Kidney (tissue), 14 donors: Measurements from ENCODE around the gene EN2. TPM values are rescaled to one million over a fixed set of nuclear protein-coding genes. Genes with fewer than 3 reads are reported as not detected.

Source experiments
- DNase-seq, 5 donors: peaks; one replicate each; pipeline ENCODE4 v3.0.0-alpha.2; 2013 to 2020
- FAIRE-seq: peaks from 2 replicates; lab custom pipeline; 2012; peaks lifted over from hg19 to GRCh38; lab: Jason Lieb, UNC
- H3K27ac ChIP-seq, 2 donors: one replicate each; pipeline ENCODE4 v1.7.0; 2013; ENCODE audit warnings: low read depth in 2 of 2, low read length in 2 of 2, inconsistent platforms in 1 of 2
- H3K27me3 ChIP-seq: one replicate; pipeline ENCODE4 v1.7.1; 2013; ENCODE audit warnings: low read length, inconsistent platforms; ENCODE audit not compliant: control insufficient read depth, insufficient read depth
- H3K36me3 ChIP-seq, 3 donors: one replicate each; pipeline versions ENCODE4 v1.7.0 to v1.7.1; 2013; ENCODE audit warnings: low read length in 3 of 3, control low read depth in 1 of 3, inconsistent platforms in 1 of 3; ENCODE audit not compliant: insufficient read depth in 3 of 3, control insufficient read depth in 2 of 3
- H3K4me1 ChIP-seq, 3 donors: one replicate each; pipeline versions ENCODE4 v1.7.0 to v1.7.1; 2013; ENCODE audit warnings: low read length in 3 of 3, inconsistent platforms in 1 of 3, low read depth in 1 of 3; ENCODE audit not compliant: control insufficient read depth in 2 of 3, insufficient read depth in 2 of 3
- H3K4me3 ChIP-seq, 3 donors: one replicate each; pipeline versions ENCODE4 v1.7.0 to v1.8.1; 2013; ENCODE audit warnings: low read length in 3 of 3, control low read depth in 1 of 3, inconsistent platforms in 1 of 3
- H3K9ac ChIP-seq, 3 donors: one replicate each; pipeline versions ENCODE4 v1.7.0 to v1.7.1; 2013; ENCODE audit warnings: low read length in 3 of 3, control low read depth in 1 of 3, inconsistent platforms in 1 of 3
- H3K9me3 ChIP-seq, 3 donors: one replicate each; pipeline versions ENCODE4 v1.7.0 to v1.7.1; 2013; ENCODE audit warnings: low read length in 3 of 3, control low read depth in 1 of 3, inconsistent platforms in 1 of 3; ENCODE audit not compliant: control insufficient read depth in 2 of 3, insufficient read depth in 1 of 3
- intact Hi-C: fragments of 100-400 bp; cut with DNase I; formaldehyde crosslinking; loops from one replicate; pipeline ENCODE4 v1.11.1; 2022
- polyA plus RNA-seq: library from polyadenylated mRNA; stranded (reverse); fragments of 350-450 nt; fragmentation: Illumina TruSeq; extraction: RNeasy Lipid Tissue Mini Kit (QIAGEN cat#74804); gene quantifications from one replicate; pipeline ENCODE4 v1.2.3, GENCODE V29; 2014; ENCODE audit warnings: low read depth, low replicate concordance; ENCODE audit not compliant: insufficient read depth
- total RNA-seq: library from RNA; stranded (reverse); fragmentation: NEBNext Ultra II Directional; extraction: Animal tissue kit (Norgen Biotek cat#: 25700); gene quantifications from one replicate; pipeline ENCODE4 v1.2.1, GENCODE V29; 2021
- TF ChIP-seq, protein P1 (sequence below): IDR thresholded peaks from 3 replicates; pipeline ENCODE4 v1.5.1; 2012; ENCODE audit warnings: mild to moderate bottlenecking, moderate library complexity, borderline replicate concordance; ENCODE audit not compliant: insufficient read depth; ENCODE audit errors: extremely low read depth
- donor health status: control.
- donor health status: control.
- donor health status: control.
- donor health status: control.
- donor health status: control.
- donor health status: DM: yes; HTN: yes; CAD: no.
- donor health status: Normal renal cell carcinoma (clear cell type).

EN2 gene
- total and polyA plus RNA-seq, 2 donors from 2014 or later, result 0.13 TPM; not detected in 1

DNA sequence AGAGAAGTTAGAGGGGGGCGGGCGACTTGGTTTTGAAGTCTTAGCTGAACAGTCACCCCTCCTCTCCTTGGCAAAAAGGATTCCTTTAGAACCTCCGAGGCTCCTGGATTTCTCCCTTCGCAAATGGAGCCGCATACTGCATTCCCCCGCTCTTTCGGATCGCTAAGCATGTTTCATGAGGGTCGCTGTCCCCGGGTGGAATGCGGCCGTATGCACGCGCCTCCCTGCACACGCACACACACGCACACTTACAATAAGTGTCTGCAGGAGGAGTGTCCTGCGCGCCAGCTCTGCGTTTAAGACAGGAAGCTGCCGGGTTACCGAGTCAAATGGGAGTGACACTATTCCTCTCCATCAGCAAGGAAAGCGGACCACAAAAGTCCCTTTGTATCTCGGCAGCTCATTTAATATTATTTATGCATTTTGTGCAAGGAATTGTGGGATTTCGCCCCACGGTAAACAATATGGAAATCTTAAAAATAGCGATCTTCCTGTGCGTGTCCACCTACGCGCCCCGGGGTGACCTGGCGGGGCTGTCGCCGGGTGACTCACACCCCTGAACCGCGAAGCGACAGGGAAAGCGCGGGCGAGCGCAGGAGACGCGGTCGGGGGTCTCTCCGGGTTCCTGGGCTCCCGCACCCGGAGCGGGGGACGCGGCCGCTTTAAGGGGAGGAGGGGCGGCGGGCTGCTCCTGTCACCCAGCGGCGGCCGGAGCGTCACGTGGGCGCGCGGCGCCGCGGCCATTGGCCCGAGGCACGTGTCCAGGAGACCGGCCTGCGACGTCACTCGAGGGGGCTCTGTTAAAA, 988 bp upstream of the EN2 start:
- no peaks in the 10 kb centered on the region for H3K36me3 ChIP-seq
- H3K27me3 ChIP-seq, result peaks cover 69% of the 10 kb centered on the region
- H3K4me3 ChIP-seq, result peak overlapping the region in 2 of 3 donors; percentile 45 to 65
- intact Hi-C loops, result no loop called here
- DNase-seq (peak; percentile 81 to 91 (median 89)), FAIRE-seq (no peak)
- no peak overlapping the region for H3K27ac ChIP-seq
- no peaks in the 10 kb centered on the region for H3K9me3 ChIP-seq
- peaks cover 0 to 6% (median 0%) of the 10 kb centered on the region in 3 donors for H3K4me1 ChIP-seq
- TF ChIP-seq, protein P1, sequence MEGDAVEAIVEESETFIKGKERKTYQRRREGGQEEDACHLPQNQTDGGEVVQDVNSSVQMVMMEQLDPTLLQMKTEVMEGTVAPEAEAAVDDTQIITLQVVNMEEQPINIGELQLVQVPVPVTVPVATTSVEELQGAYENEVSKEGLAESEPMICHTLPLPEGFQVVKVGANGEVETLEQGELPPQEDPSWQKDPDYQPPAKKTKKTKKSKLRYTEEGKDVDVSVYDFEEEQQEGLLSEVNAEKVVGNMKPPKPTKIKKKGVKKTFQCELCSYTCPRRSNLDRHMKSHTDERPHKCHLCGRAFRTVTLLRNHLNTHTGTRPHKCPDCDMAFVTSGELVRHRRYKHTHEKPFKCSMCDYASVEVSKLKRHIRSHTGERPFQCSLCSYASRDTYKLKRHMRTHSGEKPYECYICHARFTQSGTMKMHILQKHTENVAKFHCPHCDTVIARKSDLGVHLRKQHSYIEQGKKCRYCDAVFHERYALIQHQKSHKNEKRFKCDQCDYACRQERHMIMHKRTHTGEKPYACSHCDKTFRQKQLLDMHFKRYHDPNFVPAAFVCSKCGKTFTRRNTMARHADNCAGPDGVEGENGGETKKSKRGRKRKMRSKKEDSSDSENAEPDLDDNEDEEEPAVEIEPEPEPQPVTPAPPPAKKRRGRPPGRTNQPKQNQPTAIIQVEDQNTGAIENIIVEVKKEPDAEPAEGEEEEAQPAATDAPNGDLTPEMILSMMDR, result no peak
- H3K9ac ChIP-seq, result no peak overlapping the region

DNA sequence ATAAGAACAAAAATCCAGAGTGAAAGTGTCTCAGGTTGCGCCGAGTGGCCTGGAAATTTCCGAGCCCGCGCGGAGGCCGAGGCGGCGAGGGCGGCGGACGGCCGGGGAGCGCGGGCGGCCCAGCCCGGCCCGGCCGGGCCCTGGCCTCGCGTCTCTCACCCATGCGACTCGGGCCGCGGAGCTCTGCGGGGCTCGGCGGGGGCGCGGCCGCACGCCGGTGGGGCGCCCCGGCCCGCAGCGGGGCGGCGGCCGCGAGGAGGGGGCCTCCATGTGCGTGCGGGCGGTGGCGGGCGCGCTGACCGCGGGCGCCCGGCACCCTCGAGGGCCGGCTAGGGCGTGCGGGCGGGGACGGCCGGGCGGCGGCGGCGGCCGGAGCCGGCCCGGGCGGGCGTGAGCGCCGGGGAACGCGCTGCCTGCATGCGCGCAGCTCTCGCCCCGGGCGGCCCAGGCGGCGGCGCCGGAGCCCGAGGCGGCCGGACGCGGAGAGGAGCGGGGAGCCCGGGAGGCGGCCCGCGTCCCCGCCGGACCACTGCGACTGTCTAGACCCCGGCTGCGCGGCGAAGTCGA, 302 bp upstream of the EN2 start:
- TF ChIP-seq, protein P1, result no peak
- no peak overlapping the region for H3K9ac ChIP-seq
- no peak overlapping the region for H3K27ac ChIP-seq
- peak overlapping the region in 1 of 3 donors; percentile 45 for H3K4me3 ChIP-seq
- H3K9me3 ChIP-seq, result no peaks in the 10 kb centered on the region
- no peak for DNase-seq
- peaks cover 69% of the 10 kb centered on the region for H3K27me3 ChIP-seq
- no peaks in the 10 kb centered on the region for H3K36me3 ChIP-seq
- intact Hi-C loops, result no loop called here
- no peak for FAIRE-seq
- H3K4me1 ChIP-seq, result peaks cover 0 to 6% (median 0%) of the 10 kb centered on the region in 3 donors

DNA sequence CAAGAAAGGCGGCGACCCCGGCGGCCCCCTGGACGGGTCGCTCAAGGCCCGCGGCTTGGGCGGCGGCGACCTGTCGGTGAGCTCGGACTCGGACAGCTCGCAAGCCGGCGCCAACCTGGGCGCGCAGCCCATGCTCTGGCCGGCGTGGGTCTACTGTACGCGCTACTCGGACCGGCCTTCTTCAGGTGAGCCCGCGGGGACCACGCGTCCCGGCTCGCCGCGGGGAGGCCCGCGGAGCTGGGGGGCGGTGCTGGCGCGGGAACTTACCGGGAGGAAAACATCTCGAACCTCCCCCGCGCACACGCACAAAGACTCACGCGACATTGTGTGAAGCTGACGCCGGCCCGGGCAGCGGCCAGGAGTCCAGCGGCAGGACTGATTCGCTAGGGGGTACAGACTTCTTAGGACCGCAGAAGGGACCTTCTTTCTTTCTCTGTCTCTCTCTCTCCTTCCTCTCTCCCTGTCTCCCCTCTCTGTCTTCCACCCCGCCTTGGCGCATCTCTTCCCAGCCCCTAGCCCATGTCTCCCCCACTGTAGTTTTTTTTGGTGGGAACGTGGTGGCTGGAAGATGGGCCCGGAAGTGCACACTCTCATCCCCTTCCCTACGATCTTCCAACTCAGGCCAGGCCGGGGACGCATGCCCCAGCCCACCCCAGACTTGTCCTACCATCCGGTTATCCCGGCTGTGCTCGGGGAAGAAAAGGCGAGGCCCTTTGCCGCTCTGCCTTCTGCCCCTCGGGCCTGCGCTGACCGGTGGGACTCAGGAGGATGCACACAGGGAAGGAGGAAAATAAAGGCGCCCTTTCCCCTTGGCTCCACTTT, 1.2 kb downstream of the EN2 start:
- FAIRE-seq, result no peak
- Histone ChIP-seq H3K4me1 (peaks cover 0 to 6% (median 0%) of the 10 kb centered on the region in 3 donors), H3K27me3 (peaks cover 69% of the 10 kb centered on the region), H3K4me3 (no peak overlapping the region), H3K9me3 (no peaks in the 10 kb centered on the region), H3K36me3 (no peaks in the 10 kb centered on the region), H3K27ac (no peak overlapping the region), H3K9ac (no peak overlapping the region)
- TF ChIP-seq, protein P1, result no peak
- intact Hi-C loops, result no loop called here
- DNase-seq, result peak in 2 of 5 donors; percentile 12 to 55
